DOHH2 (cell line): ENCODE data around the gene PDIA3.
"Not testable (repeated sequence)": the region's sequence is repeated elsewhere in the genome, so short reads cannot be mapped to it uniquely, and the experiment has no call there.

ENCODE experiments used
- H3F3A ChIP-seq: fragments of 200-600 bp; sonication (generic), shearing (Covaris generic); 2 replicates; pipeline ENCODE4 v1.6.0; 2016; ENCODE audit warnings: antibody characterized with exemption, mild to moderate bottlenecking; ENCODE audit not compliant: control insufficient read depth, insufficient read depth
- H3K27ac ChIP-seq: fragments of 200-600 bp; sonication (generic); 2 replicates; pipeline ENCODE4 v1.5.1; 2014; ENCODE audit warnings: low read depth, mild to moderate bottlenecking, low read length, moderate library complexity
- H3K27me3 ChIP-seq: fragments of 200-600 bp; sonication (generic); 2 replicates; pipeline ENCODE4 v1.6.1; 2014; ENCODE audit warnings: mild to moderate bottlenecking, low read length, mixed read lengths; ENCODE audit not compliant: control insufficient read depth
- H3K36me3 ChIP-seq: fragments of 200-600 bp; sonication (generic); 2 replicates; pipeline ENCODE4 v1.6.1; 2014; ENCODE audit warnings: mild to moderate bottlenecking, low read length, moderate library complexity, mixed read lengths; ENCODE audit not compliant: control insufficient read depth
- H3K4me1 ChIP-seq: fragments of 200-600 bp; sonication (generic); 2 replicates; pipeline ENCODE4 v1.6.1; 2014; ENCODE audit warnings: mild to moderate bottlenecking, low read length, mixed read lengths; ENCODE audit not compliant: control insufficient read depth
- H3K4me2 ChIP-seq: fragments of 200-600 bp; sonication (generic); 2 replicates; pipeline ENCODE4 v1.6.0; 2014; ENCODE audit warnings: mild to moderate bottlenecking, low read length, moderate library complexity
- H3K4me3 ChIP-seq: fragments of 200-600 bp; sonication (generic); 2 replicates; pipeline ENCODE4 v1.5.1; 2014; ENCODE audit warnings: mild to moderate bottlenecking, low read length, mixed read lengths
- H3K79me2 ChIP-seq: fragments of 200-600 bp; sonication (generic); 2 replicates; pipeline ENCODE4 v1.6.1; 2014; ENCODE audit warnings: mild to moderate bottlenecking, low read length, mixed read lengths; ENCODE audit not compliant: control insufficient read depth
- H3K9me2 ChIP-seq: fragments of 200-600 bp; sonication (generic); replicated peaks from 2 replicates; pipeline ENCODE4 v1.6.1; 2014; ENCODE audit warnings: mild to moderate bottlenecking, low read length, mixed read lengths; ENCODE audit not compliant: control insufficient read depth
- H3K9me3 ChIP-seq: fragments of 200-600 bp; sonication (generic); 2 replicates; pipeline ENCODE4 v1.6.1; 2014; ENCODE audit warnings: antibody characterized with exemption, low read length, mixed read lengths; ENCODE audit not compliant: control insufficient read depth, insufficient read depth
- H4K20me1 ChIP-seq: fragments of 200-600 bp; sonication (generic); 2 replicates; pipeline ENCODE4 v1.6.0; 2014; ENCODE audit warnings: low read depth, mild to moderate bottlenecking, antibody characterized with exemption, low read length, moderate library complexity; ENCODE audit not compliant: control insufficient read depth, insufficient read depth
- EZH2phosphoT487 ChIP-seq: fragments of 200-600 bp; sonication (generic); IDR thresholded peaks from 2 replicates; pipeline ENCODE4 v1.6.1; 2017; ENCODE audit warnings: borderline replicate concordance, mild to moderate bottlenecking, antibody characterized with exemption, low read length, moderate library complexity, mixed read lengths
- TF ChIP-seq, protein P1 (sequence below): fragments of 200-600 bp; sonication (generic); IDR thresholded peaks from one replicate; pipeline ENCODE4 v1.5.1; 2014; ENCODE audit warnings: antibody characterized with exemption, mild to moderate bottlenecking, low read depth, low read length; ENCODE audit not compliant: poor library complexity, severe bottlenecking

PDIA3 gene

DNA sequence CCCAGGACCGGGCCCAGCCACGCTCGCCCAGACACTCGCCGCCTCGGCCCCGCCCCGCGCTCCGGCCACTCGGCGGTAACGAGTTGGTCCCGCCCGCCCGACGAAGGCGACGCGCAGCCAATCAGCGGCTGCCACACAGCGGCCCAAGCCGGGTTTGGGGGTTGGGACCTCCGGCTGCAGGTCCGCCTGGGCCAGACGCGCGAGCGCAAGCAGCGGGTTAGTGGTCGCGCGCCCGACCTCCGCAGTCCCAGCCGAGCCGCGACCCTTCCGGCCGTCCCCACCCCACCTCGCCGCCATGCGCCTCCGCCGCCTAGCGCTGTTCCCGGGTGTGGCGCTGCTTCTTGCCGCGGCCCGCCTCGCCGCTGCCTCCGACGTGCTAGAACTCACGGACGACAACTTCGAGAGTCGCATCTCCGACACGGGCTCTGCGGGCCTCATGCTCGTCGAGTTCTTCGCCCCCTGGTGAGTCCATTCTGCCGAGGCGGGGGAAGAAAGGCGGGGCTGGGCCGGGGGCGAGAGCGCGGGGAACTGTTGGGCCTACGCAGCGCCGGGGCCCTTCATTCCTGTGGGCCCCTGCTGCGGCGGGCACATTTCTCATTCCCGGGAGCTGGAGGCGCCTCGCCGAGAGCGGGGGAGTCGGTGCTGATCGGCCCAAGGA lies at the start of gene PDIA3:
TSS of gene PDIA3 (plus strand) at position 194 of the 658 bp plus-strand sequence. CDS start at position 296, 102 bp downstream.
- peak within 1 kb of the TSS; percentile 84 for H3K4me2 ChIP-seq
- peaks cover 42% of the 10 kb centered on the region for H3K36me3 ChIP-seq
- peaks cover 16% of the 10 kb centered on the region for H3F3A ChIP-seq
- H4K20me1 ChIP-seq, H3K9me3 ChIP-seq, H3K9me2 ChIP-seq, H3K27me3 ChIP-seq: not testable (repeated sequence)
- H3K79me2 ChIP-seq: peaks cover 63% of the 10 kb centered on the region
- H3K27ac ChIP-seq: peak within 1 kb of the TSS; percentile 90
- peaks cover 60% of the 10 kb centered on the region for H3K4me1 ChIP-seq
- H3K4me3 ChIP-seq: peak within 1 kb of the TSS; percentile 90

DNA sequence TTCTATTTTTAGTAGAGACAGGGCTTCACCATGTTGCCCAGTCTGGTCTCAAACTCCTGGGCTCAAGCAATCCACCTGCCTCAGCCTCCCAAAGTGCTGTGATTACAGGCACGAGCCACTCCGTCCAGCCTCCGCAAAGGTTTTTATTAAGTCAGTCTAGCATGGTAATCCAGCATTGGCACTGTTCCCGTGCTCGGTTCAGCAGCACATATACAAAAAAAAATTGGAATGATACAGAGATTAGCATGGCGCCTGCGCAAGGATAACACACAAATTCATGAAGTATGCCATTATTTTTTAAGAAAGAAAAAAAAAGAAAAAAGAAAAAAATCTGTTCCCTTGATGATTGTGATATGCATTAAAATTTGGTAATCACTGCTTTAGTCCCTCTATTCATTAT lies 44.1 kb upstream of the PDIA3 start:
- Histone ChIP-seq H4K20me1 (no peaks in the 10 kb centered on the region), H3K9me3 (no peaks in the 10 kb centered on the region), H3K36me3 (no peaks in the 10 kb centered on the region), H3K27ac (no peak overlapping the region), H3K4me1 (no peaks in the 10 kb centered on the region), H3K4me3 (no peak overlapping the region), H3K9me2 (no peaks in the 10 kb centered on the region), H3K4me2 (no peak overlapping the region), H3K27me3 (peaks cover 9% of the 10 kb centered on the region), H3K79me2 (no peaks in the 10 kb centered on the region), H3F3A (no peaks in the 10 kb centered on the region)
- TF ChIP-seq EZH2phosphoT487: no peak
- TF ChIP-seq, protein P1, sequence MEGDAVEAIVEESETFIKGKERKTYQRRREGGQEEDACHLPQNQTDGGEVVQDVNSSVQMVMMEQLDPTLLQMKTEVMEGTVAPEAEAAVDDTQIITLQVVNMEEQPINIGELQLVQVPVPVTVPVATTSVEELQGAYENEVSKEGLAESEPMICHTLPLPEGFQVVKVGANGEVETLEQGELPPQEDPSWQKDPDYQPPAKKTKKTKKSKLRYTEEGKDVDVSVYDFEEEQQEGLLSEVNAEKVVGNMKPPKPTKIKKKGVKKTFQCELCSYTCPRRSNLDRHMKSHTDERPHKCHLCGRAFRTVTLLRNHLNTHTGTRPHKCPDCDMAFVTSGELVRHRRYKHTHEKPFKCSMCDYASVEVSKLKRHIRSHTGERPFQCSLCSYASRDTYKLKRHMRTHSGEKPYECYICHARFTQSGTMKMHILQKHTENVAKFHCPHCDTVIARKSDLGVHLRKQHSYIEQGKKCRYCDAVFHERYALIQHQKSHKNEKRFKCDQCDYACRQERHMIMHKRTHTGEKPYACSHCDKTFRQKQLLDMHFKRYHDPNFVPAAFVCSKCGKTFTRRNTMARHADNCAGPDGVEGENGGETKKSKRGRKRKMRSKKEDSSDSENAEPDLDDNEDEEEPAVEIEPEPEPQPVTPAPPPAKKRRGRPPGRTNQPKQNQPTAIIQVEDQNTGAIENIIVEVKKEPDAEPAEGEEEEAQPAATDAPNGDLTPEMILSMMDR: no peak

DNA sequence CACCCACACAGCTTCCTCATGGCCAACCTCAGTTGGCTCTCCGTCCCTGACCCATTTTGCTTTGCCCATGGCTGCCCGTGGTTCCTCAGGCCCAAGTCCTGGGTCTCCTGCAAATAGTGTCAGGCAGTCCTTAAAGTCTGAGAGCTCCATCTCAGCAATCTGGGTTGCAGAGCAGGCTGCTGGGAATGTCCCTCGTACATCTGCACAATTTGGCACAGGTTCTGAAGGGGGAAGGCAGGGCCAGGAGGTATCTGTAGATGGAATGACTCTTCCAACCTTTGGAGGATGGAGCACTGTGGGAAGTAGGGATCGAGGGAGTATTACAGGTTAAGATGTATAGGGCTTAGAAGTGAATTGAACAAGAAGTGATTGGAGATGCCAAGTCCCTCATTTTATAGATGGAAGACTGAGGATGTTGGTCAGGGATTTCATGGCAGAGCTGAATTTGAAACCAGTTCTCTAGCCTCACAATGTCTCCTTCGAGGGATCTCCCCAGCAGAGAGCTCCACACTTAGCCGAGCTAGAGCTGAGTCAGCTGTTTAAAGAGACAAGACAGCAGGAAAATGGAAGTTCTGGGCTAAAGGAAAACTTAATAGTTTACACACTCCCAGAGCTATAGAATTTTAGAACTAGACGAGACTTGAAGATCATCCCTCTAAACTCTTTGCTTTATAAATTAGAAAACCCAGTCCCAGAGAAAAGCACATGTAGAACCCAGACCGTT lies 43.4 kb upstream of the PDIA3 start:
- Histone ChIP-seq H3K4me1 (no peaks in the 10 kb centered on the region), H3K9me2 (no peaks in the 10 kb centered on the region), H3K4me3 (no peak overlapping the region), H3K36me3 (no peaks in the 10 kb centered on the region), H3F3A (no peaks in the 10 kb centered on the region), H3K27me3 (peaks cover 6% of the 10 kb centered on the region; the same call in 1 of the 2 replicates), H3K9me3 (no peaks in the 10 kb centered on the region), H3K79me2 (no peaks in the 10 kb centered on the region), H3K27ac (no peak overlapping the region), H4K20me1 (no peaks in the 10 kb centered on the region), H3K4me2 (no peak overlapping the region)
- TF ChIP-seq, protein P1: no peak
- TF ChIP-seq EZH2phosphoT487: no peak

DNA sequence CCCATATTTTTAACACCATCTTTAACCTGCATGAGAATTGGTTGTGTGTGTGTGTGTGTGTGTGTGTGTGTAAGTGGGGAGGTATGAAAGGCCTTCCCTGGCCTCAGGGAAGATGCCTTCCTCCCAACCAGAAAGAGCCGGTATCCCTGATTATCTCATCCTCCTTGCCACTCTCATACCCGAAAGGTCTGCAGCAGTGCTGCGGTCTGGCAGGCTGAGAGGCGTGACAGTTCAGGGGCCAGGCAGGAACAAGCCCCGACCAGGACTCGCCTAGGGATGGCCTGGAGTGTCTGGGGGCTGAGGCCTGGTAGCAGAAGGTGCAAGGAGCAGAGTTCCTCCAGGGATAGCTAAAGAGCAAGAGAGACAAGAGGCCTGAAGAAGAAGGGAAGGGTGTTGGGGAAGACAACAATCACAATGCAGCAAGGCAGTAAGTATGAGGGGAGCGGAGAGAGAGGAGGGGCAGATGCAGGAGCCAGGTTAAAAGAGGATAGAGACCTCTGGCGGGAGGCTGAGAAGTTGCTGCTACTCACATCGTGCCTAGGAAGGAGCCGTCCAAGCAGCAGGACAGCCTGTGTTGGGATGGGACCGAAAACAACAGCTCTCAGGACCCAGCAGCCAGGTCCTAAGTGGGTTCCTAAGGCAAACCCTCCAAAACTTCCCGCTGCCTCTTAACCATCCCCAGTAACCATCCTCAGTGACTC lies 35.7 kb upstream of the PDIA3 start:
- not testable (repeated sequence) for H3K4me1 ChIP-seq, H3K27ac ChIP-seq, H3K4me2 ChIP-seq, H3K9me3 ChIP-seq, H3F3A ChIP-seq, H3K27me3 ChIP-seq, H3K79me2 ChIP-seq, H4K20me1 ChIP-seq, H3K36me3 ChIP-seq, H3K4me3 ChIP-seq, H3K9me2 ChIP-seq
